DND-41 (cell line): ENCODE measurements around the gene MICU2.
A peak's percentile ranks its signal among the peaks of the same experiment; 100 is the strongest.

Experiments used
- ATAC-seq: fragments of 200-7000 bp; cut with Tn5 transposase; 3 replicates; pipeline ENCODE4 v1.9.1; 2021; ENCODE audit warnings: low read depth; ENCODE audit not compliant: insufficient read depth
- DNase-seq: peaks from one replicate; pipeline ENCODE4 v3.0.0-alpha.2; 2020
- H2AFZ ChIP-seq: 2 replicates; pipeline ENCODE4 v1.6.0; 2012; ENCODE audit warnings: low read depth, low read length
- H3K27ac ChIP-seq: 2 replicates; pipeline ENCODE4 v1.5.1; 2012; ENCODE audit warnings: low read length, inconsistent platforms
- H3K27me3 ChIP-seq: fragments of 200-600 bp; sonication (generic); 2 replicates; pipeline ENCODE4 v1.6.0; 2012; ENCODE audit warnings: low read length, mild to moderate bottlenecking, inconsistent platforms; ENCODE audit not compliant: insufficient read depth, poor library complexity
- H3K36me3 ChIP-seq: 2 replicates; pipeline ENCODE4 v1.5.1; 2012; ENCODE audit warnings: low read length, inconsistent platforms; ENCODE audit not compliant: insufficient read depth
- H3K4me1 ChIP-seq: 2 replicates; pipeline ENCODE4 v1.5.1; 2012; ENCODE audit warnings: mild to moderate bottlenecking, low read length; ENCODE audit not compliant: insufficient read depth
- H3K4me2 ChIP-seq: 2 replicates; pipeline ENCODE4 v1.6.0; 2012; ENCODE audit warnings: mild to moderate bottlenecking, moderate library complexity, low read length, inconsistent platforms; ENCODE audit not compliant: insufficient read depth
- H3K4me3 ChIP-seq, 2 experiments: fragments of 200-600 bp in 1 of 2; shearing (Covaris generic) in 1 of 2; 2 replicates each; pipeline ENCODE4 v1.5.1; 2012 to 2016; ENCODE audit warnings: inconsistent platforms in 2 of 2, low read length in 2 of 2, mild to moderate bottlenecking in 2 of 2, low read depth in 1 of 2, moderate library complexity in 1 of 2
- H3K79me2 ChIP-seq: 2 replicates; pipeline ENCODE4 v1.6.0; 2012; ENCODE audit warnings: low read length, inconsistent platforms; ENCODE audit not compliant: insufficient read depth
- H3K9ac ChIP-seq: 2 replicates; pipeline ENCODE4 v1.6.0; 2012; ENCODE audit warnings: low read depth, mild to moderate bottlenecking, inconsistent platforms, low read length, moderate library complexity
- H3K9me3 ChIP-seq: 2 replicates; pipeline ENCODE4 v1.5.1; 2012; ENCODE audit warnings: low read length, moderate library complexity, mild to moderate bottlenecking, inconsistent platforms; ENCODE audit not compliant: insufficient read depth, severe bottlenecking
- H4K20me1 ChIP-seq: 2 replicates; pipeline ENCODE4 v1.6.0; 2012; ENCODE audit warnings: low read length; ENCODE audit not compliant: insufficient read depth
- EZH2 ChIP-seq: IDR thresholded peaks from 3 replicates; pipeline ENCODE4 v1.6.1; 2012; ENCODE audit warnings: borderline replicate concordance, low read depth, mild to moderate bottlenecking, moderate library complexity, low read length, inconsistent platforms; ENCODE audit not compliant: severe bottlenecking
- TF ChIP-seq, protein P1 (sequence below): IDR thresholded peaks from 2 replicates; pipeline ENCODE4 v1.5.1; 2012; ENCODE audit warnings: borderline replicate concordance, low read length, moderate library complexity, mild to moderate bottlenecking; ENCODE audit not compliant: poor library complexity, severe bottlenecking; ENCODE audit errors: extremely low read depth

The MICU2 gene

DNA sequence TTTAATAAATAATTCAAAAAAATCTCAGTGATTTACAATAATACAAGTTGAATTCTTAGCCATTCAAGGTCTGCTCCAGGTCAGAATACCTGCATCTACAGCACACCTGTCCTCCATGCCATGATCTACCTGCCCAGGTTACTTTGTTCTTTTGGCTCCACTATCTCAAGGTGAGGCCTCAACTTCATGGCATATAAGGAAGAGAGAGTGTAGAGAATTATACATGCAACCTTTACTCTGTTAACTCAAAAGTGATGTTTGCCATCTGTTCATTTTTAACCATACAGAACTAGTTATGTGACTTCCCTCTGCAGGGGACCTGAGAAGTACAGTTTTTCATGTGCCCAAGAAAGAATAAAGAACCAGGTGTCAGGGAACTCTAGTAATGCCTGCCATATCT, 28.2 kb upstream of the MICU2 start:
- ATAC-seq = no peak
- H3K4me2 ChIP-seq = no peak overlapping the region
- peaks cover 3% of the 10 kb centered on the region for H3K27me3 ChIP-seq
- H3K4me1 ChIP-seq = no peaks in the 10 kb centered on the region
- peaks cover 3% of the 10 kb centered on the region for H3K9me3 ChIP-seq
- H3K36me3 ChIP-seq = no peaks in the 10 kb centered on the region
- H3K79me2 ChIP-seq = no peaks in the 10 kb centered on the region
- no peak for DNase-seq
- no peak for TF ChIP-seq EZH2
- TF ChIP-seq, protein P1, sequence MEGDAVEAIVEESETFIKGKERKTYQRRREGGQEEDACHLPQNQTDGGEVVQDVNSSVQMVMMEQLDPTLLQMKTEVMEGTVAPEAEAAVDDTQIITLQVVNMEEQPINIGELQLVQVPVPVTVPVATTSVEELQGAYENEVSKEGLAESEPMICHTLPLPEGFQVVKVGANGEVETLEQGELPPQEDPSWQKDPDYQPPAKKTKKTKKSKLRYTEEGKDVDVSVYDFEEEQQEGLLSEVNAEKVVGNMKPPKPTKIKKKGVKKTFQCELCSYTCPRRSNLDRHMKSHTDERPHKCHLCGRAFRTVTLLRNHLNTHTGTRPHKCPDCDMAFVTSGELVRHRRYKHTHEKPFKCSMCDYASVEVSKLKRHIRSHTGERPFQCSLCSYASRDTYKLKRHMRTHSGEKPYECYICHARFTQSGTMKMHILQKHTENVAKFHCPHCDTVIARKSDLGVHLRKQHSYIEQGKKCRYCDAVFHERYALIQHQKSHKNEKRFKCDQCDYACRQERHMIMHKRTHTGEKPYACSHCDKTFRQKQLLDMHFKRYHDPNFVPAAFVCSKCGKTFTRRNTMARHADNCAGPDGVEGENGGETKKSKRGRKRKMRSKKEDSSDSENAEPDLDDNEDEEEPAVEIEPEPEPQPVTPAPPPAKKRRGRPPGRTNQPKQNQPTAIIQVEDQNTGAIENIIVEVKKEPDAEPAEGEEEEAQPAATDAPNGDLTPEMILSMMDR = no peak
- no peak overlapping the region for H2AFZ ChIP-seq
- H3K9ac ChIP-seq = no peak overlapping the region
- H3K4me3 ChIP-seq = no peak overlapping the region
- no peak overlapping the region for H3K27ac ChIP-seq
- no peaks in the 10 kb centered on the region for H4K20me1 ChIP-seq

DNA sequence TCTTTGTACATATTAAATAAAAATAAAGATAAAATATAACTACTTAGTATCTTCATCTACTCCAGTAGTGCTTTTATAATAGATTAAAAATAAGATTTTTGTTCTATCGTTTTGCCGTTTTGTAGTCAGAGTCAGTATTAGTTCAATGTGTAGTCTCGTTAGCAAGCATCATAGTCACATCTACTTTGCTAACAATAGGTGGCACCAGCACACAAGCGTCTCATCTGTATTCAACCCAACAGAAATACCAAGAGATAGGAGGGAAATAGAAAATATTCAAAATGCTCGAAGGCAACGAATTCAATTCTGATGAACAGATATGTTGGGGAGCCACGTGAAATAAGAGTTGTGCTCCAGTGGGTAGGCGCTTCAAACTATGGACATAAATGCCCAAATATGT, 21.4 kb upstream of the MICU2 start:
- H3K27ac ChIP-seq = no peak overlapping the region
- TF ChIP-seq, protein P1 = peak; percentile 58
- TF ChIP-seq EZH2 = no peak
- H3K36me3 ChIP-seq = no peaks in the 10 kb centered on the region
- no peaks in the 10 kb centered on the region for H3K4me1 ChIP-seq
- H3K4me2 ChIP-seq = no peak overlapping the region
- no peaks in the 10 kb centered on the region for H3K79me2 ChIP-seq
- DNase-seq = peak; percentile 13
- H3K4me3 ChIP-seq = no peak overlapping the region
- H3K27me3 ChIP-seq = peaks cover 6% of the 10 kb centered on the region
- H2AFZ ChIP-seq = no peak overlapping the region
- no peak overlapping the region for H3K9ac ChIP-seq
- H3K9me3 ChIP-seq = no peaks in the 10 kb centered on the region
- peak; percentile 62; the same call in 2 of the 3 replicates for ATAC-seq
- no peaks in the 10 kb centered on the region for H4K20me1 ChIP-seq

DNA sequence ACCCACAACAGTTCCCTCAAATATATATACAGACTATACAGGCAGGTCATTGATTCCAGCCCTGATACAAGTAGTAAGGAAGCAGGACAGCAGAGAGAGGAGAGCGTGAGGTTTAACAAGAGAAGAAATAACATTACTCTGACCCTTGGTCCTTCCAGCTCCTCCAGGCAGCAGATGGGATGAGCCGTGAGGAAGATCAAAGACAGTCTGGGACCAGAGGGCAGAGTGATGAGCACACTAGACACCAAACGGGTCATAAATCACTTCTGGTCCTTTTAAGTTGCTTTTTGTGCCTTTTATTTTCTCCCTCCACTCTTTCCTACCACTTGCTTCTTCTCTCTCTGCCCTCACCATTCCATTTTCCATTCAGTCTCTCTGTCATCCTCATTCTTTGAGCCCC, 16.9 kb upstream of the MICU2 start:
- H4K20me1 ChIP-seq = no peaks in the 10 kb centered on the region
- DNase-seq (no peak), ATAC-seq (no peak)
- H3K4me1 ChIP-seq = peaks cover 6% of the 10 kb centered on the region
- H3K79me2 ChIP-seq = no peaks in the 10 kb centered on the region
- peaks cover 15% of the 10 kb centered on the region for H3K27me3 ChIP-seq
- H3K27ac ChIP-seq = no peak overlapping the region
- TF ChIP-seq, protein P1 = no peak
- no peak for TF ChIP-seq EZH2
- no peaks in the 10 kb centered on the region for H3K9me3 ChIP-seq
- H3K4me3 ChIP-seq = no peak overlapping the region
- no peak overlapping the region for H3K4me2 ChIP-seq
- no peak overlapping the region for H2AFZ ChIP-seq
- no peaks in the 10 kb centered on the region for H3K36me3 ChIP-seq
- H3K9ac ChIP-seq = no peak overlapping the region

GRCh38 chr13:21619633-21620220, 15.8 kb upstream of the MICU2 start:
- Histone ChIP-seq H3K79me2 (no peaks in the 10 kb centered on the region), H4K20me1 (no peaks in the 10 kb centered on the region), H3K9me3 (no peaks in the 10 kb centered on the region), H3K36me3 (no peaks in the 10 kb centered on the region), H3K9ac (no peak overlapping the region), H3K4me2 (no peak overlapping the region), H3K4me3 (no peak overlapping the region), H3K27ac (no peak overlapping the region), H3K4me1 (peaks cover 6% of the 10 kb centered on the region), H2AFZ (no peak overlapping the region), H3K27me3 (peaks cover 15% of the 10 kb centered on the region)
- TF ChIP-seq, protein P1 = no peak
- no peak for TF ChIP-seq EZH2
- no peak for ATAC-seq
- no peak for DNase-seq
